ENCODE data around the gene KAZALD1.

DNA sequence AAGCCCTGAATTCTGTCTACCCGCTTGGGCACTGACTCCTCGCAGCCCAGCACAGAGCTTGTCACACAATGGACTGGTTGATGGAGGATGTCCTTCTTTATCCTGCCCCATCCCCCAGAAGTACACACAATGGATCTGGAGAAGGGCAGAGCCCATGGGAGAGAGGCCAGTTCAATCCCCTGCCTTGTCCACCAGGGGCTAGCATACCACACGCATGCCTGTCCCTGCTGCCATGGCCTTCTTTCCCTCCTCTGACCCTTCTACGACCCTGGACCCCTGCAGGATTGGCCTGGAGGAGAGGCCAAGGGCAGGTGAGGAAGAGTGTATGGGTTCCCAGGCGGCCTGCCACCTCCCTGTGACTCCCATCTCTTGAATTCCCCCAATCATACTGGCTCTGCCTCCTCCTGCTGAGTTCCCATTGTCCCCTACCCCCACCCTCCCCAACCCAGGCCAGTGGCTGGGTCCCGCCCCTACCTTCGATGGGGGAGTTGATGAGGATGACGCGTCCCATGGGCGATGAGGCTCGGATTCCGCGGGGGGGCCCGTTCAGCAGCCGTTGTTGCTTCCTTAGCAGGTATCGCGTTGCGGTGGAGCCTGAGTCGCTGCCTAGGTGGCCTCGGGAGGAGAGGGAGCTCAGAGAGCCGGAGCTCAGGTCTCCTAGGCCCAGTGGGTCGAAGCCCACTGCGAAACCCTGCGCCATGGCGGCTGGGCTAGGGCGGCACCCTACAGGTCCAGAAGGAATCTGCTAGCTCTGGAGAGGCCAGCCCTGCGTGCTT is 32.1 kb upstream of the KAZALD1 start:
- TF ChIP-seq EZH2 (IDR thresholded peaks at IDR 0.05; ENCODE audit: borderline replicate concordance, insufficient read depth, low read length, poor library complexity, severe bottlenecking) (no peak), EP300 (conservative IDR thresholded peaks at IDR 0.05; ENCODE audit: poor library complexity, severe bottlenecking) (no peak), SMC3 (conservative IDR thresholded peaks at IDR 0.05; ENCODE audit: poor library complexity) (no peak)
